ENCODE results near the gene VAMP3.
"Not testable (repeated sequence)": the region's sequence is repeated elsewhere in the genome, so short reads cannot be mapped to it uniquely, and the experiment has no call there.

VAMP3 gene

GRCh38 chr1:7783826-7784491 lies 12.9 kb downstream of the VAMP3 start, which contains the start of gene PER3:
TSS of gene PER3 (plus strand) at chr1:7784291. CDS start at chr1:7784878, 587 bp downstream.
- H3K4me3 ChIP-seq (replicated peaks; ENCODE audit: low read depth, low read length) = peak within 1 kb of the TSS; percentile 64
- DNase-seq (ENCODE audit: extremely low read depth, insufficient read length) = peak; percentile 94
- no peaks in the 10 kb centered on the region for H3K27me3 ChIP-seq (replicated peaks; ENCODE audit: control insufficient read depth, insufficient read depth, low read length)
- peaks cover 2% of the 10 kb centered on the region; the same call in 1 of the 2 replicates for H3K36me3 ChIP-seq (ENCODE audit: control insufficient read depth, insufficient read depth, low read length)
- no peak for TF ChIP-seq CTCF (IDR thresholded peaks at IDR 0.05; ENCODE audit: insufficient read depth, low read length, poor library complexity, severe bottlenecking)

- Histone ChIP-seq H3K4me3 (replicated peaks; ENCODE audit: low read depth, low read length) (no peak overlapping the region; the same call in 1 of the 2 replicates), H3K27me3 (replicated peaks; ENCODE audit: control insufficient read depth, insufficient read depth, low read length) (no peaks in the 10 kb centered on the region), H3K36me3 (ENCODE audit: control insufficient read depth, insufficient read depth, low read length) (no peaks in the 10 kb centered on the region)
- DNase-seq (ENCODE audit: extremely low read depth, insufficient read length) = peak; percentile 15
- TF ChIP-seq CTCF (IDR thresholded peaks at IDR 0.05; ENCODE audit: insufficient read depth, low read length, poor library complexity, severe bottlenecking) = no peak
Measured at GRCh38 chr1:7784492-7785071, 13.5 kb downstream of the VAMP3 start.

GRCh38 chr1:7785108-7785507 lies 14.0 kb downstream of the VAMP3 start:
- Histone ChIP-seq H3K4me3 (replicated peaks; ENCODE audit: low read depth, low read length) (no peak overlapping the region), H3K36me3 (ENCODE audit: control insufficient read depth, insufficient read depth, low read length) (no peaks in the 10 kb centered on the region), H3K27me3 (replicated peaks; ENCODE audit: control insufficient read depth, insufficient read depth, low read length) (no peaks in the 10 kb centered on the region)
- TF ChIP-seq CTCF (IDR thresholded peaks at IDR 0.05; ENCODE audit: insufficient read depth, low read length, poor library complexity, severe bottlenecking) = no peak
- DNase-seq (ENCODE audit: extremely low read depth, insufficient read length) = no peak

- DNase-seq (ENCODE audit: extremely low read depth, insufficient read length) = no peak
- no peaks in the 10 kb centered on the region for H3K36me3 ChIP-seq (ENCODE audit: control insufficient read depth, insufficient read depth, low read length)
- TF ChIP-seq CTCF (IDR thresholded peaks at IDR 0.05; ENCODE audit: insufficient read depth, low read length, poor library complexity, severe bottlenecking) = no peak
Measured at GRCh38 chr1:7786795-7787194, 15.7 kb downstream of the VAMP3 start.

GRCh38 chr1:7789828-7790227 lies 18.7 kb downstream of the VAMP3 start:
- DNase-seq (ENCODE audit: extremely low read depth, insufficient read length) = no peak
- Histone ChIP-seq H3K4me3 (replicated peaks; ENCODE audit: low read depth, low read length) (no peak overlapping the region), H3K36me3 (ENCODE audit: control insufficient read depth, insufficient read depth, low read length) (no peaks in the 10 kb centered on the region), H3K27me3 (replicated peaks; ENCODE audit: control insufficient read depth, insufficient read depth, low read length) (no peaks in the 10 kb centered on the region)
- TF ChIP-seq CTCF (IDR thresholded peaks at IDR 0.05; ENCODE audit: insufficient read depth, low read length, poor library complexity, severe bottlenecking) = no peak

More at GRCh38 chr1:7786795-7787194, 15.7 kb downstream of the VAMP3 start:
- Histone ChIP-seq H3K27me3 (replicated peaks; ENCODE audit: control insufficient read depth, insufficient read depth, low read length) (no peaks in the 10 kb centered on the region), H3K4me3 (replicated peaks; ENCODE audit: low read depth, low read length) (no peak overlapping the region)

- H3K27me3 ChIP-seq (replicated peaks; ENCODE audit: control insufficient read depth, insufficient read depth, low read length); H3K4me3 ChIP-seq (replicated peaks; ENCODE audit: low read depth, low read length); H3K36me3 ChIP-seq (ENCODE audit: control insufficient read depth, insufficient read depth, low read length); DNase-seq (ENCODE audit: extremely low read depth, insufficient read length): not testable (repeated sequence)
Measured at GRCh38 chr1:7791027-7791426, 19.9 kb downstream of the VAMP3 start.
